GM21423 (cell line): ENCODE results near the gene PLA2G4D.

ENCODE experiments used
- ATAC-seq: cut with Tn5 transposase; IDR thresholded peaks from one replicate; pipeline ENCODE4 v1.9.1; 2021; ENCODE audit warnings: mild to moderate bottlenecking, moderate library complexity; ENCODE audit not compliant: unreplicated experiment

PLA2G4D gene, protein sequence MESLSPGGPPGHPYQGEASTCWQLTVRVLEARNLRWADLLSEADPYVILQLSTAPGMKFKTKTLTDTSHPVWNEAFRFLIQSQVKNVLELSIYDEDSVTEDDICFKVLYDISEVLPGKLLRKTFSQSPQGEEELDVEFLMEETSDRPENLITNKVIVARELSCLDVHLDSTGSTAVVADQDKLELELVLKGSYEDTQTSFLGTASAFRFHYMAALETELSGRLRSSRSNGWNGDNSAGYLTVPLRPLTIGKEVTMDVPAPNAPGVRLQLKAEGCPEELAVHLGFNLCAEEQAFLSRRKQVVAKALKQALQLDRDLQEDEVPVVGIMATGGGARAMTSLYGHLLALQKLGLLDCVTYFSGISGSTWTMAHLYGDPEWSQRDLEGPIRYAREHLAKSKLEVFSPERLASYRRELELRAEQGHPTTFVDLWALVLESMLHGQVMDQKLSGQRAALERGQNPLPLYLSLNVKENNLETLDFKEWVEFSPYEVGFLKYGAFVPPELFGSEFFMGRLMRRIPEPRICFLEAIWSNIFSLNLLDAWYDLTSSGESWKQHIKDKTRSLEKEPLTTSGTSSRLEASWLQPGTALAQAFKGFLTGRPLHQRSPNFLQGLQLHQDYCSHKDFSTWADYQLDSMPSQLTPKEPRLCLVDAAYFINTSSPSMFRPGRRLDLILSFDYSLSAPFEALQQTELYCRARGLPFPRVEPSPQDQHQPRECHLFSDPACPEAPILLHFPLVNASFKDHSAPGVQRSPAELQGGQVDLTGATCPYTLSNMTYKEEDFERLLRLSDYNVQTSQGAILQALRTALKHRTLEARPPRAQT

DNA sequence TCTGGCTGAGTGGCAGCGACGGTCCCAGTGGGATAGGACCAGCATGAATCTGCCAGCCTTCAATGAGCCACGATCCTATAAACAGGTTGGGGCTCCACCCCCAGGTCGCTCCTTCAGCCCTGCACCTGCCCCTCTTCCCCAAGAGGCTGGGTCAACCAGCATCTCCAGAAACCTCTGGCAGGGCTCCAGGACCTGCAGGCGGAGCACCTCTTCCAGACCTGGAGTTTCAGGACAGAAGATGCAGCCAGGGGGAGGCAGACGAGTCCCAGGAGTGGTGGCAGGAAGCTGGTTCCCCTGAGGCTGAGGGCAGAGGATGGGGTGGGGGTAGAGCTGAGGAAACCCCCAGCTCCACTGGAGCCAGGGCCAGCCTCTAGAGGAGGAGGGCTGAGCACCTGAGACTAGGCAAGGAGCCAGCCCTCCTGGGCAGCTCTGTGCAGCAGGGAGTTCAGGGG lies at the start of gene PLA2G4D:
Gene PLA2G4D (minus strand): TSS at position 51 of the 452 bp plus-strand sequence. CDS start 103 bp downstream, outside the sequence.
- no peak for ATAC-seq

DNA sequence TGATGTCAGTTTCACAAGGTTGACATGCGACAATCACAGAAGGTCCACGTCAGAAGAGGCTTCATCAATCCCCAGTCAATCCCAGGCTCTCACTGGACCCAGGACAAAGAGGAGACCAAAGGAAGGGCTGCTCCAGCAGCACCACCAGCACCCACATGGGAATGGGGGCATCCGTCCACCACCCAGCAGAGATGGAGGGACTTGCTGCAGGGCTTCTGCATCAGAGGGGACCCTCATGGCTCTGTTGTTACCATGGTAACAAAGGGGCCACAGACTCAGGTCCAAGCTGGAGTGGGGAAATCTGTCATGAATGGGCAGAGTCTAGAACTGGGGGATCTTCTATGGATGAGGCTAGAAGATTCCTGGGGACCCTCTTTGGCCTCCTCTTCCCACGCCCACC lies 49.0 kb upstream of the PLA2G4D start:
- no peak for ATAC-seq

GRCh38 chr15:42141795-42142667 lies 47.7 kb upstream of the PLA2G4D start:
- ATAC-seq: no peak

DNA sequence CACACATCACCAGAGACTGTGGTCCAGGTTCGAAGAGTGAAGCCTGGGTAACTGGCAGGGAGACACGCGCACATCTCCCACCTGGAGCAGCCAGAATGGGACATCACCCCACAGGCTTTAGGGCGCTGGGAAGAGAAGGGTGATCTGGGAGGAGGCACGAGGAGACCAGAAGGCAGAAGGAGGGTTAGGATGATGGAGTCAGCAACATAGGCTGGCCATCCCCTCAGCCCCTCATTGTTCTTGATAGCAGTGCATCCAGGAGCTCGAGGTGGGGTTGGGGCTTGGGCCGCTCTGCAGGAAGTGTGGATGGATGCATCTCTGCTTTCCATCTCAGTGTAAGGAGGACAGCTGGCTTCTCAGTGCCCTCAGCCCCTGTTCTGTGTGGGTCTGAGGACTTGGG lies 46.9 kb upstream of the PLA2G4D start:
- no peak for ATAC-seq

- no peak for ATAC-seq
Observed at GRCh38 chr15:42140383-42141070, 46.2 kb upstream of the PLA2G4D start.

DNA sequence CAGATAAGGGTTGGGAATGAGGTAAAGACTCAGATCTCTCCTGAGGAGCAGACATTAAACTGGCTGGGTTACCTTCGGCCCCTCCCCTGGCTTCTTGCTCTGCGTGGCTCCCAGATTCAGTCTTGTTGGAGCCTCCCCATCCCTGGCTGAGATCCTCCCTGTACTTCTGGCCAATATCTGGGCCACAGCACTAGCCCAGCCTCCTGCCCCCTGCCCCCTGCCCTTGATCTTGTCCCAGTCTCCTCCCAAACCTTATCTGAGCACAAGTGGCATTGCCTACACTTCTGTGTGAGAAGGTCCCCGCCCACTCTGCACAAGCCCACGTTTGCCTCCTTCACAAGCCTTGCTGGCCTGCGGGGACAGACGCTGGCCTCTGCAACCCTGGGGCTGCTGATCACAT lies 45.2 kb upstream of the PLA2G4D start:
- no peak for ATAC-seq

- no peak for ATAC-seq
Observed at GRCh38 chr15:42138968-42139386, 44.6 kb upstream of the PLA2G4D start.

DNA sequence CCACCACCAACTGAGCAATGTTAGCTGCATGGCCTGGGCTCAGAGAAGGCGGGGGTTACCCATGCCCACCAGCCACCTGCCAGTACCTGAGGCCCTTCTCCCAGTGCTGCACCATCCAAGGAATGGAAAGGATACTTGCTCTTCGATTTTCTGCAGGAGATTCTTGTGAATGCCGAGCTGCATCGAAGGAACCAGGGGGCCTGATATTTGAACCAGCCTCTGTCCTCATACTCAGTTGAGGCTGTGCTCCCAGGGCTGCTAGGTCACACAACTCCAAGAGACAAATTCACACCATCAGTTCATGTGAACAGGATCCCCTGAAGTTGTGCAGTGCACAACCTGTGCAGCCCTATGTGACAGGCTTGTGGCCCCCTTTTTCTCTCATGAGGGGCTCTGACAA lies 44.0 kb upstream of the PLA2G4D start:
- no peak for ATAC-seq

DNA sequence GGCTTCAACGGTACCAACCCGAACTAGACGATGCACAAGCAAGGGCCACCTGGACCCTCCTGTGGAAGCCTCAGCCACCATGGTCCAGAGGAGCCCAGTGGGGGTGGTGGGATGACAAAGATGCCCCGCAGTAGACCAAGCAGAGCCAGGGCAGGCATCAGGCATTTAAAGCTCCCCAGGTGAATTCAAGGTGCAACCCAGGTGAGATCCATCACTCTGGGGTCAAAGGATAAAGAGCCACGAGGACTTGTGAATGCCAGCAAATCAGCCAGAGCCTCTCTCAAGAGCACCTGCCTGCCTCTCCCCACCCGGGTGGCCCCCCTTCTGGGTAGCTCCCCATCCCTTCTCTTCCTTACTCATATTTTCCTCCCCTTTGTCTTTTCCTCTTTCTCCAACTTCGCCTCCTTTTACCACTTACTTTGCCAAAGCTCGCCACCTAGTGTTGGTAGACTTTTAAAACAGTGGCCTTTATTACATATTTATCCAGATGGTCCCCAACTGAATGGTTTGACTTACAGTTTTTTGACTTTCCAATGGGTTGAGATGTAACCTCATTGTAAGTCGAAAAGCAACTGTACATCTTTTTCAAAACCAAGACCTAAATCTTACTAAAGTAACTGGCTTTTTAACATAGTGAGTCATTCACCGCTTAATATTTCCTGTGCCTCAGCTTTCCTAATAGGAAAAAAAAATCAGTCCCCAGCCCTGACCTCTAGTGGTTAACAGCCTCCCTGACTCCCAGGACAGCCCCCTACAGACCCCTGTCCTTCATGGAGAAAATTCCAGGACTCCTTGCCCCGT lies 43.3 kb upstream of the PLA2G4D start:
- ATAC-seq: no peak

DNA sequence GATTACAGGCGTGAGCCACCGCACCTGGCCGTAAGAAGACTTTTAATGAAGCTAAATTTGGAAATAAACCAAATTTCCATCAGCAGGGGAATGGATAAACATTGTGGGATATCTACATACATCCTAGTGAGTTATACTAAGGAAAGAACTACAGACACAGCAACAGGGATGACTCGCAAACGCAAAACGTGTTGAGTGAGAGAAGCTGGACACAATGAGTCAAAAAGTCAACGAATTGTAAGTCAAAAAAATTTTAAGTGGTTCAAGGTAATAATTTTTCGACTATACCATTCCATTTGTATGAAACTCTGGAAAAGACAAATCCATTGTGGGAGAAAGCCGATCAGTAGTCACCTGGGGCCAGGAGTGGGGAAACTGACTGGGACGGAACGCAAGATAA lies 42.2 kb upstream of the PLA2G4D start:
- no peak for ATAC-seq

DNA sequence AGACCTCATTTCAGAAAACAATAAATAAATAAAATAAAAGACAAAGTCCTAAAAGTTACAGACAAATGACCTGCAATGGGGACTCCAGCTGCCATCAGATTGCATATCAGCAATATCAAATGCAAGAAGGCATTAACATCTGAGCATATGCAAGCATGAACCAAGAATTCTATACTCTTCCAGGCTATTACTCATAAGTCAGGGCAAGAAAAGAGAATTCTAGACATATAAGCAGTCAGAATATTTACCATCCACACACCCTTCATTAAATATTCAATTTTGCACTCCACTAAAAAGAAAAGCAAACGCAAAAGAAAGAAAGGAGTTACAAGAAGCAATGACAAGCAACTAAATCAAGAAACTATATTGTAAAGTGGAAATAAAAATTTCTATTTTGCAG lies 41.0 kb upstream of the PLA2G4D start:
- no peak for ATAC-seq

- no peak for ATAC-seq
Observed at GRCh38 chr15:42134617-42135245, 40.4 kb upstream of the PLA2G4D start.

DNA sequence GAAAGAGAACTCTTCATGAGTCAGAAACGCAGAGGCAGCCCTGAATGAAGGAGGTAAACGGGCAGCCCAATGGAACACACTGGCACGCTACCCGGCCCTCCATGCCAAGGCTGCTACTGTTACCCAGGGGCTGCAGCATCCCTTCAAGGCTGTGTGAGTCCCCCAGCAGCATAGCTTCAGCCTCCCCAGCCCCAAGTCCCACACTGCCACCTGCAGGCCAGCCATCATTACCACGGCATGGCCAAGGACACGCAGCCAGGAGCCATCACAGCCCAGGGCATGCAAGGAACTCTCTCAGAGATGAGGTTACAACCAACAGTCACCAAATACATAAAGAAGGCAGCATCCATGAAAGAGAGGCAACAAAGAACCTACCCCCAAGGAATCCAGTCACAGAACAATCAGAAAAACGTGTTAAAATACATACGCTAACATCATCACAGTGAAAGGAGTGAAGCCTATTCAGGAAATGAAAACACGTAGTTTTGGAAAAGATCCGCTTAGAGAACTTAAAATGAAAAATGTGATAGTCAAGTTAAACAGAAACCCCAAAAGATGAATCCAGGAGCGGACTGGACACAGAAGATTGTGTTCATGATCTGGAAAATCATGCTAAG lies 39.6 kb upstream of the PLA2G4D start:
- ATAC-seq: no peak

DNA sequence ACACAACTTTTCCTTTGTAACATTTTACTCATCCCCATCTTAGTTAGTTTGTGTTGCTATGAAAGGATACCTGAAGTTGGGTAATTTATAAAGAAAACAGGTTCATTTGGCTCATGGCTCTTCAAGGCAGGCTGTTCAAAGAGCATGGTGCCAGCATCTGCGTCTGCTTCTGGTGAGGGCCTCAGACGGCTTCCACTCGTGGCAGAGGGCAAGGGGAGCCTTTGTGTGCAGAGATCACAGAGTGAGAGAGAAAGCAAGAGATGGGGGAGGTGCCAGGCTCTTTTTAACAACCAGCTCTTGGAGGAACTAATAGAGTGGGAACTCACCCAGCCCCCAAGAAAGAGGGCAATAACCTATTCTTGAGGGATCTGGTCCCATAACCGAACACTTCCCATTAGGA lies 39.0 kb upstream of the PLA2G4D start:
- no peak for ATAC-seq

DNA sequence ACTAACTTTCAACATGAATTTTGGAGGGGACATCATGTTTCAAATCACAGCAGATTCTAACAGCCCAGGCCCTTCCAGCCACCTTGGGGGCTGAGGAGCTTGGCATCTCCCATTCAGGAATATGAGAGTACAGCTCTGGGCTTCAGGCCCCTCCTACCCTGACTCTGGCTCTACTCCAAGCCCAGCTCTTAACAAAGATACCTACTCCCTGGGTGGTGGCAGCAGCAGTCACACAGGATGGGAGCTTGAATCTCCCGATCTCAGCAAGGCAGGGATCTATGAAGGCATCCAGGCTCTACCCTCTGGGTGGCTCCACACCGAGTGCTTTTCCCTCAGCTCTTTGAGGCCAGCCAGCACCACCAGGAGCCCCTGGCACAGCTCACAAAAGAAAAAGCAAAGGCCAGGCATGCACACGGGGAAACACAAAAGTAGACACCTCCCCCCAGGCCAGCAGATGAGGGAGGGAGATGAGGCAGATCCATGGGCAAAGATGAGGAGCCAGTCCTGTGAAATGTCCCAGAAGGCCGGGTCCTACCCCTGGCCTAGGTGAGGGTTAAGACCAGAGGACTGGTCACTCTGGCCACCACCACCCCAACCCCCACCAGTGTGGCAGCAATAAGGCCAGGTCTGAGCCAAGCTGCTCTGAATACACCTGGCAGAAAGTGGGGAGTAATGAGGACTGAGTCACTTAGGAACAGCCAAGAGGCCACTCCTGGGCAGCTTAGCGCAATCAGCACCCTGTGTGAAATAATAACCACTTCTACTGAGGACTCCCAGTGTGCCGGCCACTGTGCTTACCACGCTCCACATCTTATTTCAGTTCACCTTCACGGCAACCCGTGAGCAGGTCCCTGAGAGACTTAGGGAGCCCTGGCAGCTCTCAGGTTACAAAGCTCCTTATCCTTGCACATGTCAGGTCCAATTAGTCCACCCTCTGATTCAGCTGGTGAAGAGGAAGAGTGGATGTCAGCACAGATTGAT lies 37.8 kb upstream of the PLA2G4D start:
- ATAC-seq: no peak

- ATAC-seq: no peak
Observed at GRCh38 chr15:42131006-42131405, 36.6 kb upstream of the PLA2G4D start.

GRCh38 chr15:42130246-42130986 lies 36.1 kb upstream of the PLA2G4D start:
- ATAC-seq: no peak
